Keratinocyte (primary cell): ENCODE results near the gene PPFIBP2. TPM values are rescaled to one million over a fixed set of nuclear protein-coding genes. Genes with fewer than 3 reads are reported as not detected.

Experiments used
- DNase-seq: peaks from one replicate; pipeline ENCODE4 v3.0.0-alpha.2; 2011; ENCODE audit warnings: low read depth, missing footprints, low spot score
- FAIRE-seq: peaks from 2 replicates; lab custom pipeline; 2011; peaks lifted over from hg19 to GRCh38; lab: Jason Lieb, UNC
- H2AFZ ChIP-seq: 2 replicates; pipeline ENCODE4 v1.6.0; 2012; ENCODE audit warnings: low read length, control low read depth, inconsistent platforms; ENCODE audit not compliant: control insufficient read depth
- H3K27ac ChIP-seq: 2 replicates; pipeline ENCODE4 v1.5.1; 2011; ENCODE audit warnings: low read length; ENCODE audit not compliant: control insufficient read depth, insufficient read depth
- H3K27me3 ChIP-seq: 3 replicates; pipeline ENCODE4 v1.6.0; 2011; ENCODE audit warnings: low read length; ENCODE audit not compliant: control insufficient read depth, insufficient read depth; ENCODE audit errors: extremely low read depth
- H3K36me3 ChIP-seq, 2 experiments: 2 replicates in 1 of 2; 3 replicates in 1 of 2; pipeline ENCODE4 v1.5.1; 2011; ENCODE audit warnings: low read length in 2 of 2, mild to moderate bottlenecking in 1 of 2; ENCODE audit not compliant: control insufficient read depth in 2 of 2, insufficient read depth in 2 of 2; ENCODE audit errors: extremely low read depth in 1 of 2
- H3K4me1 ChIP-seq: 3 replicates; pipeline ENCODE4 v1.5.1; 2011; ENCODE audit warnings: low read length; ENCODE audit not compliant: control insufficient read depth, insufficient read depth; ENCODE audit errors: extremely low read depth
- H3K4me2 ChIP-seq: 3 replicates; pipeline ENCODE4 v1.6.0; 2011; ENCODE audit warnings: low read depth, low read length; ENCODE audit not compliant: control insufficient read depth, insufficient read depth; ENCODE audit errors: extremely low read depth
- H3K4me3 ChIP-seq, 3 experiments: fragments of 200-600 bp in 1 of 3; sonication (generic) in 1 of 3; 2 replicates in 2 of 3; 3 replicates in 1 of 3; pipeline ENCODE4 v1.5.1; 2011 to 2016; ENCODE audit warnings: low read length in 3 of 3, mild to moderate bottlenecking in 3 of 3, control low read depth in 2 of 3, inconsistent platforms in 1 of 3, low read depth in 1 of 3, mixed read lengths in 1 of 3, mixed run types in 1 of 3, moderate library complexity in 1 of 3; ENCODE audit not compliant: control insufficient read depth in 2 of 3, insufficient read depth in 2 of 3; ENCODE audit errors: extremely low read depth in 1 of 3
- H3K79me2 ChIP-seq: 2 replicates; pipeline ENCODE4 v1.6.0; 2012; ENCODE audit warnings: low read length; ENCODE audit not compliant: control insufficient read depth, insufficient read depth
- H3K9ac ChIP-seq: 3 replicates; pipeline ENCODE4 v1.6.0; 2011; ENCODE audit warnings: low read length; ENCODE audit not compliant: control insufficient read depth, insufficient read depth; ENCODE audit errors: extremely low read depth
- H3K9me1 ChIP-seq: 3 replicates; pipeline ENCODE4 v1.6.0; 2011; ENCODE audit warnings: low read length; ENCODE audit not compliant: control insufficient read depth, insufficient read depth; ENCODE audit errors: extremely low read depth
- H3K9me3 ChIP-seq: 2 replicates; pipeline ENCODE4 v1.5.1; 2012; ENCODE audit warnings: low read depth, low read length; ENCODE audit not compliant: control insufficient read depth
- H4K20me1 ChIP-seq: 3 replicates; pipeline ENCODE4 v1.6.0; 2011; ENCODE audit warnings: low read length; ENCODE audit not compliant: control insufficient read depth, insufficient read depth; ENCODE audit errors: extremely low read depth
- EZH2 ChIP-seq: IDR thresholded peaks from one replicate; pipeline ENCODE4 v1.6.1; 2012; ENCODE audit warnings: inconsistent platforms, mild to moderate bottlenecking, low read length, moderate library complexity
- dilution Hi-C: fragments of 300-500 bp; cut with MboI; formaldehyde crosslinking; loops from one replicate; pipeline ENCODE4 v1.7.0; 2020; ENCODE audit warnings: low sequenced_read_pairs; ENCODE audit not compliant: extremely low pct_ligation_motif_present
- polyA plus RNA-seq, 5 experiments: library from polyadenylated mRNA; depleted of rRNA in 3 of 5; stranded (reverse) in 3 of 5; stranded (forward) in 1 of 5; unstranded in 1 of 5; fragments of >200 nt; gene quantifications; 1 replicate in 1 of 5; 2 replicates in 3 of 5; 3 replicates in 1 of 5; pipeline versions ENCODE4 v1.2.1 to v1.2.3, GENCODE V29; 2011 to 2012; ENCODE audit warnings: missing spikeins in 2 of 5, low read depth in 1 of 5, low replicate concordance in 1 of 5
- TF ChIP-seq, protein P1 (sequence below), 3 experiments: IDR thresholded peaks in 1 of 3; conservative IDR thresholded peaks in 1 of 3; optimal IDR thresholded peaks in 1 of 3; 2 replicates in 2 of 3; 3 replicates in 1 of 3; pipeline versions ENCODE3 to v1.5.1; 2011; ENCODE audit warnings: low read length in 3 of 3, mild to moderate bottlenecking in 3 of 3, moderate library complexity in 2 of 3, control low read depth in 1 of 3, inconsistent platforms in 1 of 3; ENCODE audit not compliant: insufficient read depth in 2 of 3; ENCODE audit errors: extremely low read depth in 1 of 3

The PPFIBP2 gene
- polyA plus RNA-seq, 1 donor (not counting 4 experiments of a cell fraction or from before 2014, with no cell fraction given) = 11.0 TPM

GRCh38 chr11:7578276-7578955 is 64.6 kb downstream of the PPFIBP2 start:
- dilution Hi-C loops = no loop called here
- Histone ChIP-seq H3K4me1 (peaks cover 43% of the 10 kb centered on the region), H3K27ac (peak overlapping the region; percentile 32), H3K9me1 (no peaks in the 10 kb centered on the region), H3K9ac (peak overlapping the region; percentile 54), H4K20me1 (no peaks in the 10 kb centered on the region), H3K4me2 (peak overlapping the region; percentile 83), H3K4me3 (peak overlapping the region in 1 of 3 experiments; percentile 47), H3K36me3 (no peaks in the 10 kb centered on the region), H3K27me3 (no peaks in the 10 kb centered on the region), H3K79me2 (no peaks in the 10 kb centered on the region), H3K9me3 (no peaks in the 10 kb centered on the region), H2AFZ (peak overlapping the region; percentile 88)
- FAIRE-seq = peak; percentile 13
- no peak for DNase-seq
- TF ChIP-seq, protein P1, sequence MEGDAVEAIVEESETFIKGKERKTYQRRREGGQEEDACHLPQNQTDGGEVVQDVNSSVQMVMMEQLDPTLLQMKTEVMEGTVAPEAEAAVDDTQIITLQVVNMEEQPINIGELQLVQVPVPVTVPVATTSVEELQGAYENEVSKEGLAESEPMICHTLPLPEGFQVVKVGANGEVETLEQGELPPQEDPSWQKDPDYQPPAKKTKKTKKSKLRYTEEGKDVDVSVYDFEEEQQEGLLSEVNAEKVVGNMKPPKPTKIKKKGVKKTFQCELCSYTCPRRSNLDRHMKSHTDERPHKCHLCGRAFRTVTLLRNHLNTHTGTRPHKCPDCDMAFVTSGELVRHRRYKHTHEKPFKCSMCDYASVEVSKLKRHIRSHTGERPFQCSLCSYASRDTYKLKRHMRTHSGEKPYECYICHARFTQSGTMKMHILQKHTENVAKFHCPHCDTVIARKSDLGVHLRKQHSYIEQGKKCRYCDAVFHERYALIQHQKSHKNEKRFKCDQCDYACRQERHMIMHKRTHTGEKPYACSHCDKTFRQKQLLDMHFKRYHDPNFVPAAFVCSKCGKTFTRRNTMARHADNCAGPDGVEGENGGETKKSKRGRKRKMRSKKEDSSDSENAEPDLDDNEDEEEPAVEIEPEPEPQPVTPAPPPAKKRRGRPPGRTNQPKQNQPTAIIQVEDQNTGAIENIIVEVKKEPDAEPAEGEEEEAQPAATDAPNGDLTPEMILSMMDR (optimal IDR thresholded peaks at IDR 0.05 in 1 of 3, IDR thresholded peaks at IDR 0.05 in 1 of 3, conservative IDR thresholded peaks at IDR 0.05 in 1 of 3; ENCODE audit: extremely low read depth in 1 of 3, insufficient read depth in 2 of 3, low read length in 3 of 3) = no peak
- no peak for TF ChIP-seq EZH2

GRCh38 chr11:7579361-7579791 is 65.6 kb downstream of the PPFIBP2 start:
- dilution Hi-C loops = no loop called here
- H3K36me3 ChIP-seq = no peaks in the 10 kb centered on the region
- no peaks in the 10 kb centered on the region for H3K79me2 ChIP-seq
- H3K4me3 ChIP-seq = no peak overlapping the region
- no peak overlapping the region for H2AFZ ChIP-seq
- no peak for DNase-seq
- no peaks in the 10 kb centered on the region for H3K9me3 ChIP-seq
- H3K9me1 ChIP-seq = no peaks in the 10 kb centered on the region
- FAIRE-seq = no peak
- H3K9ac ChIP-seq = no peak overlapping the region
- TF ChIP-seq, protein P1 (optimal IDR thresholded peaks at IDR 0.05 in 1 of 3, IDR thresholded peaks at IDR 0.05 in 1 of 3, conservative IDR thresholded peaks at IDR 0.05 in 1 of 3; ENCODE audit: extremely low read depth in 1 of 3, insufficient read depth in 2 of 3, low read length in 3 of 3) = no peak
- no peak for TF ChIP-seq EZH2
- no peaks in the 10 kb centered on the region for H4K20me1 ChIP-seq
- peaks cover 43% of the 10 kb centered on the region for H3K4me1 ChIP-seq
- H3K4me2 ChIP-seq = no peak overlapping the region
- no peaks in the 10 kb centered on the region for H3K27me3 ChIP-seq
- no peak overlapping the region for H3K27ac ChIP-seq
